ENCODE results near the gene TENM4.

The TENM4 gene

GRCh38 chr11:78664636-78665035 lies 776.2 kb downstream of the TENM4 start:
- POLR2A ChIA-PET, result no interaction called here
- TF ChIP-seq SUZ12 (IDR thresholded peaks at IDR 0.05) (no peak), CTBP1 (IDR thresholded peaks at IDR 0.05; ENCODE audit: borderline replicate concordance) (no peak), ARNT (IDR thresholded peaks at IDR 0.05) (no peak), FOXM1 (IDR thresholded peaks at IDR 0.05; ENCODE audit: borderline replicate concordance) (no peak), ZNF384 (IDR thresholded peaks at IDR 0.05) (no peak), SP1 (IDR thresholded peaks at IDR 0.05) (no peak), LEF1 (IDR thresholded peaks at IDR 0.05; ENCODE audit: borderline replicate concordance) (no peak), TARDBP (IDR thresholded peaks at IDR 0.05) (no peak)
- CTCF ChIA-PET, result interaction anchor here (1.2 to 1.9 kb wide), 2 partner anchors 18 to 19 kb away, joined by 3 to 4 read pairs; no protein-coding TSS in a partner anchor
- no peak for DNase-seq (ENCODE audit: extremely low spot score)

GRCh38 chr11:78662811-78663210 lies 778.0 kb downstream of the TENM4 start:
- ChIA-PET CTCF (no interaction called here), POLR2A (no interaction called here)
- DNase-seq (ENCODE audit: extremely low spot score), result no peak
- TF ChIP-seq FOXA1 (IDR thresholded peaks at IDR 0.05), result no peak
- TF ChIP-seq BHLHE40 (IDR thresholded peaks at IDR 0.05; ENCODE audit: borderline replicate concordance), result no peak
- TF ChIP-seq ZNF384 (IDR thresholded peaks at IDR 0.05), result no peak
- no peak for TF ChIP-seq HDGF (IDR thresholded peaks at IDR 0.05; ENCODE audit: borderline replicate concordance)
- no peak for TF ChIP-seq SUZ12 (IDR thresholded peaks at IDR 0.05)
- no peak for TF ChIP-seq FOXM1 (IDR thresholded peaks at IDR 0.05; ENCODE audit: borderline replicate concordance)
- no peak for TF ChIP-seq ELF4 (IDR thresholded peaks at IDR 0.05)
- no peak for TF ChIP-seq PKNOX1 (IDR thresholded peaks at IDR 0.05)

GRCh38 chr11:78660471-78660870 lies 780.4 kb downstream of the TENM4 start:
- no peak for DNase-seq (ENCODE audit: extremely low spot score)
- POLR2A ChIA-PET, result no interaction called here
- TF ChIP-seq FOXA1 (IDR thresholded peaks at IDR 0.05) (no peak), ZNF384 (IDR thresholded peaks at IDR 0.05) (no peak), ARNT (IDR thresholded peaks at IDR 0.05) (no peak), ELF4 (IDR thresholded peaks at IDR 0.05) (no peak)
- CTCF ChIA-PET, result interaction anchor here (2.5 kb wide), 1 partner anchor 15 kb away, joined by 9 read pairs; no protein-coding TSS in a partner anchor

- ChIA-PET POLR2A (no interaction called here), CTCF (interaction anchor here (1.1 to 2.5 kb wide), 2 partner anchors 14 kb away, joined by 4 to 9 read pairs; no protein-coding TSS in a partner anchor)
- DNase-seq (ENCODE audit: extremely low spot score), result no peak
- TF ChIP-seq ELF4 (IDR thresholded peaks at IDR 0.05), result no peak
- no peak for TF ChIP-seq SP1 (IDR thresholded peaks at IDR 0.05)
- TF ChIP-seq ZNF384 (IDR thresholded peaks at IDR 0.05), result no peak
- TF ChIP-seq CTBP1 (IDR thresholded peaks at IDR 0.05; ENCODE audit: borderline replicate concordance), result no peak
- TF ChIP-seq FOXM1 (IDR thresholded peaks at IDR 0.05; ENCODE audit: borderline replicate concordance), result no peak
- no peak for TF ChIP-seq PKNOX1 (IDR thresholded peaks at IDR 0.05)
- no peak for TF ChIP-seq FOXA1 (IDR thresholded peaks at IDR 0.05)
- no peak for TF ChIP-seq LEF1 (IDR thresholded peaks at IDR 0.05; ENCODE audit: borderline replicate concordance)
- TF ChIP-seq HDGF (IDR thresholded peaks at IDR 0.05; ENCODE audit: borderline replicate concordance), result no peak
Observed at GRCh38 chr11:78659326-78660270, 781.2 kb downstream of the TENM4 start.

GRCh38 chr11:78657968-78658839 lies 782.6 kb downstream of the TENM4 start:
- POLR2A ChIA-PET, result no interaction called here
- DNase-seq (ENCODE audit: extremely low spot score), result no peak
- TF ChIP-seq L3MBTL2 (conservative IDR thresholded peaks at IDR 0.05), result no peak
- no peak for TF ChIP-seq ARNT (IDR thresholded peaks at IDR 0.05)
- no peak for TF ChIP-seq NFRKB (IDR thresholded peaks at IDR 0.05)
- TF ChIP-seq BHLHE40 (IDR thresholded peaks at IDR 0.05; ENCODE audit: borderline replicate concordance), result no peak
- TF ChIP-seq SP1 (IDR thresholded peaks at IDR 0.05), result no peak
- TF ChIP-seq FOXK2 (IDR thresholded peaks at IDR 0.05), result no peak
- no peak for TF ChIP-seq ZNF384 (IDR thresholded peaks at IDR 0.05)
- TF ChIP-seq CTBP1 (IDR thresholded peaks at IDR 0.05; ENCODE audit: borderline replicate concordance), result no peak
- TF ChIP-seq PKNOX1 (IDR thresholded peaks at IDR 0.05), result no peak
- no peak for TF ChIP-seq LEF1 (IDR thresholded peaks at IDR 0.05; ENCODE audit: borderline replicate concordance)
- TF ChIP-seq SUZ12 (IDR thresholded peaks at IDR 0.05), result no peak
- TF ChIP-seq FOXM1 (IDR thresholded peaks at IDR 0.05; ENCODE audit: borderline replicate concordance), result no peak
- no peak for TF ChIP-seq TARDBP (IDR thresholded peaks at IDR 0.05)
- TF ChIP-seq FOXA1 (IDR thresholded peaks at IDR 0.05), result no peak
- no peak for TF ChIP-seq ELF4 (IDR thresholded peaks at IDR 0.05)
- TF ChIP-seq HDGF (IDR thresholded peaks at IDR 0.05; ENCODE audit: borderline replicate concordance), result no peak
- CTCF ChIA-PET, result no interaction called here

- TF ChIP-seq HDGF (IDR thresholded peaks at IDR 0.05; ENCODE audit: borderline replicate concordance) (no peak), FOXK2 (IDR thresholded peaks at IDR 0.05) (no peak), ELF4 (IDR thresholded peaks at IDR 0.05) (no peak), FOXM1 (IDR thresholded peaks at IDR 0.05; ENCODE audit: borderline replicate concordance) (no peak), FOXA1 (IDR thresholded peaks at IDR 0.05) (no peak), SUZ12 (IDR thresholded peaks at IDR 0.05) (no peak), TARDBP (IDR thresholded peaks at IDR 0.05) (no peak), L3MBTL2 (conservative IDR thresholded peaks at IDR 0.05) (no peak), CTBP1 (IDR thresholded peaks at IDR 0.05; ENCODE audit: borderline replicate concordance) (no peak), LEF1 (IDR thresholded peaks at IDR 0.05; ENCODE audit: borderline replicate concordance) (no peak), ARNT (IDR thresholded peaks at IDR 0.05) (no peak), ZNF384 (IDR thresholded peaks at IDR 0.05) (no peak), BHLHE40 (IDR thresholded peaks at IDR 0.05; ENCODE audit: borderline replicate concordance) (no peak), SP1 (IDR thresholded peaks at IDR 0.05) (no peak)
- CTCF ChIA-PET, result no interaction called here
- POLR2A ChIA-PET, result no interaction called here
- no peak for DNase-seq (ENCODE audit: extremely low spot score)
Observed at GRCh38 chr11:78657441-78657840, 783.4 kb downstream of the TENM4 start.

All from HEK293T (cell line).